Measurements from ENCODE around the gene TRIM71.

DNA sequence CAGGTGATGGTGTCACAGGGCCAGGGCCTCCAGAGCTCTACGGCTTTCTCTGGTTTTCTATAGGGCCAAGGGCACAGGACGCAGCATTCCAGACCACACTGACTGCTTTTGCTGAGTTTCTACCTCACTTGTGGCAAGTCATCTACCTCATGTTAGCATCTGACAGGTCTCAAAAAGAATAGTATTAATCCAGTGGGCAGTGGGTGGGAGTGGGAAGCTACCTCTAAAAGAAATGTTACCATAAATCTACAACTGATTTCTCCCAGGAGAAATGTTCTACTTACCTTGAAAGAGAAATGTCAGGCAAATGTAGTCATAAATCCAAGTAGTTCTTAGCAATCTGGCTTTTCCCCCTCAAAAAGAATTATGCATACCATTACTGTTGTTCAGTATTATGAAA lies 77.9 kb downstream of the TRIM71 start:
- TF ChIP-seq, protein P1, sequence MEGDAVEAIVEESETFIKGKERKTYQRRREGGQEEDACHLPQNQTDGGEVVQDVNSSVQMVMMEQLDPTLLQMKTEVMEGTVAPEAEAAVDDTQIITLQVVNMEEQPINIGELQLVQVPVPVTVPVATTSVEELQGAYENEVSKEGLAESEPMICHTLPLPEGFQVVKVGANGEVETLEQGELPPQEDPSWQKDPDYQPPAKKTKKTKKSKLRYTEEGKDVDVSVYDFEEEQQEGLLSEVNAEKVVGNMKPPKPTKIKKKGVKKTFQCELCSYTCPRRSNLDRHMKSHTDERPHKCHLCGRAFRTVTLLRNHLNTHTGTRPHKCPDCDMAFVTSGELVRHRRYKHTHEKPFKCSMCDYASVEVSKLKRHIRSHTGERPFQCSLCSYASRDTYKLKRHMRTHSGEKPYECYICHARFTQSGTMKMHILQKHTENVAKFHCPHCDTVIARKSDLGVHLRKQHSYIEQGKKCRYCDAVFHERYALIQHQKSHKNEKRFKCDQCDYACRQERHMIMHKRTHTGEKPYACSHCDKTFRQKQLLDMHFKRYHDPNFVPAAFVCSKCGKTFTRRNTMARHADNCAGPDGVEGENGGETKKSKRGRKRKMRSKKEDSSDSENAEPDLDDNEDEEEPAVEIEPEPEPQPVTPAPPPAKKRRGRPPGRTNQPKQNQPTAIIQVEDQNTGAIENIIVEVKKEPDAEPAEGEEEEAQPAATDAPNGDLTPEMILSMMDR (conservative IDR thresholded peaks at IDR 0.05; ENCODE audit: low read length) = no peak
- TF ChIP-seq EZH2phosphoT487 (IDR thresholded peaks at IDR 0.05; ENCODE audit: borderline replicate concordance) = no peak
